LNCAP (cell line): Measurements from ENCODE around the gene AP5Z1.

ENCODE experiments used
- CTCF ChIP-seq: fragments of 450-650 bp; IDR thresholded peaks from 2 replicates; pipeline ENCODE4 v1.5.1; 2017; ENCODE audit warnings: mild to moderate bottlenecking

The AP5Z1 gene

DNA sequence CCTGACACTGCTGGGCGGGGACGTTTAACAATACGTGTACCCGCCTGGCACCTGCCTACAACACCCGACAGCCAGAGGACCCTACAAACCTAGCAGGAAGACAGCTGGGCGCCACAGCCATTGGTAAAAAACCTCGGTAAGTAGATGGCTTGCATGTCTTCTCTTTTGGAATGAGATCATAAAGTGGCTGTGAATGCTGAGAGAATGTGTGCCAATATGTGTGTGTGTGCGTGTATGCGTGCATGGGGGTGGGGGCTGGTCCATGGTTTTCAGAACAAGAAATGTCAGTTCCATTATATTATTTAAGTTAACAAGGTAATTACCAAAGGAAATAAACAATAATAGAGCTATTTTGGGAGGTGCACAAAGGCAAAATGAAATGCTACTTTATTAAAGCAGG, 47.3 kb downstream of the AP5Z1 start:
- no peak for TF ChIP-seq CTCF

- TF ChIP-seq CTCF = no peak
These were observed 48.2 kb downstream of the AP5Z1 start for GRCh38 chr7:4823441-4824119.

DNA sequence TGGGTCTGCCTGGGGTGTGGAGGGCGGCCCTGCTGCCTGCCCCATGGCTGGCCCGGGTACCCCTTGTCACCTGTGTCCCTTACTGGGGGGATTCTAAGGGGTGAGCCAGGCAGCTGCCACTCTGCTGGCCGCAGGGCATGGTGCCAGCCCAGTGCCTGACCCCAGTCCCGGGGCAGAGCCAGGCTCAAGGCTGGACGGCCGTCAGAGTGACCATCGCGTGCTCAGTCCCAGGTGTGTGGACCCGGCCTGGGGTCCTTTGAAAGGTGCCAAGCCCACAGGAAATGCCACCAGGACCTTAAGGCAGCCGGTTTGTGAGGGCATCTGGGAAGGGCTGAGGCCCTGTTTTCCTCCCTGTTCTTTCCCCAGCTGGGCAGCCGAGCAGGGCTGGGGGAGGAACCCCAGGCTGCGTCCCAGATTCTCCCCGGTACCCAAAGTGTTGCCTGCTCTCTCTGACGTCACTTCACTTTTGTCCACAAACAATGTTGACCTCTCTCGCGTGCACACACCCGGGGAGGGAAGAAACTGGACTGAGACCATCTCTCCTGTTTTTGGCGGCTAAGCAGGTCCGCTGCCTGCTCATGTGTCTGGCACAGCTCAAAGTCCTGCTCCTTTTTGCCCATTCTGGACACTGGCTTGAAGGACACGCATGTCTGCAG, 48.8 kb downstream of the AP5Z1 start:
- TF ChIP-seq CTCF = no peak

- no peak for TF ChIP-seq CTCF
These were observed 49.7 kb downstream of the AP5Z1 start for GRCh38 chr7:4825081-4825480.

GRCh38 chr7:4828720-4829383, 53.4 kb downstream of the AP5Z1 start:
- no peak for TF ChIP-seq CTCF

GRCh38 chr7:4830176-4830575, 54.8 kb downstream of the AP5Z1 start:
- TF ChIP-seq CTCF = peak; percentile 48; the same call in 1 of the 2 replicates

DNA sequence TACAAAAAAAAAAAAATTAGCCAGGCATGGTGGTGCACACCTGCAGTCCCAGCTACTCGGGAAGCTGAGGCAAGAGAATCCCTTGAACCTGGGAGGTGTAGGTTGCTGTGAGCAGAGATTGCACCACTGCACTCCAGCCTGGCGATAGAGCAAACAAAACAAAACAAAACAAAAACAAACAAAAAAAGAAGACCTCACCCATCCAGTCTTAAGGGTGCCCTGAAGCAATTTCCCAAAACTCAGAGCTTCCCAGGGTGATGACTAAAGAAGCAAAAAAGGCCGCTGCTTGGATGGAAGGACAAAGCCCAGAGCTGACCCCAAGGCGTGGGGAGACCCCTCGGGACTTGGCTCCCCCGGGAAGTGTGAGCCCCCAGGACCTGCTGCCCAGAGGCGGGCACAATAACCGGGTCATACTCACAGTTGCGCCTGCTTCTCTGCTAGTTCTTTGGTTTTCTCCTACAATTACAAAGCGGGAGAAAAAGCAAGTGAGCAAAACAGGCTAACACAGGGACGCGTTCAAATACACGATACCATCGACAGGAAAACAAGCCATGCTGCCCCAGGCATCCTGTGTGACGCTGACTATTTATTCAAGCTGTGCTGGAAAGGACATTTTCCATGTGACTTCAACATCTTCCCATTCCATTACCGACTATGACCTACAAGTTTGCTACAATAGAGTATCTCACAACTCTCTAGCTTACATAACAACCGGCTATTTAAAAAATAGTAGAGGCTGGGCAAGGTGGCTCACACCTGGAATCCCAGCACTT, 56.5 kb downstream of the AP5Z1 start:
- no peak for TF ChIP-seq CTCF
